ENCODE data around the gene FAM117B.

DNA sequence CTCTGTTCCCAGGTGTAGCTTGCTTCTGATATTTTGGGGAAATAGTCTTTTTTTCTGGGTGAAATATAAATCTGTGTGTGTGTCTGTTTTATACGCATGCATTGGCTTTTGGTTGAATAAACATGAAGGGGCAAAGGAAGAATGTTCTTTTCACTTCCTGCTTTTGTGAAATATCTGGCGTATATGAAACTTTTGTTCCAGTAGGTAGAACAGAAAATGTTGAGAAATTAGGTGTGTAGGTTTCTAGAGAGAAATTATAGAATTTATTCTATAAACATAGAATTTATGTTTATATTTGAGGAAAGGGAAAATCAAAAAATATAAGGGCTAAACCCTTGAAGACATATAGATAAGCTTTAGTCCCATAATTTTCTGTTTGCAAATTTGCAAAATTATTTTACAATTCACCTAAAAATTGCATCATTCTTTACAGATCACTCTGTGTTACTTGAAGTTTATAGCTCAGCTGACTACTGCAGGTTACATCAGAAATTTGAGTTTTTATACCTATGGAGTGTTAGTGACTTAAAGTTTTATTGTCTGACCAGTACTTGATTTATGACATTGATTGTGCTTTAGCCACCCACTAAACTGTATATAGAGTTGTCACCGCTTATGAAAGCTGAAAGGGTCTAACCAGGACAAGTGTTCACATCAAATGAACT is 116.1 kb downstream of the FAM117B start:
- no peak for TF ChIP-seq CTCF (IDR thresholded peaks at IDR 0.05; ENCODE audit: insufficient read depth, low read depth, low read length)
- TF ChIP-seq EZH2 (IDR thresholded peaks at IDR 0.05; ENCODE audit: insufficient read depth, low read length) = no peak
